ENCODE measurements around the gene PPIF.
A peak's percentile ranks its signal among the peaks of the same experiment; 100 is the strongest.

The PPIF gene

DNA sequence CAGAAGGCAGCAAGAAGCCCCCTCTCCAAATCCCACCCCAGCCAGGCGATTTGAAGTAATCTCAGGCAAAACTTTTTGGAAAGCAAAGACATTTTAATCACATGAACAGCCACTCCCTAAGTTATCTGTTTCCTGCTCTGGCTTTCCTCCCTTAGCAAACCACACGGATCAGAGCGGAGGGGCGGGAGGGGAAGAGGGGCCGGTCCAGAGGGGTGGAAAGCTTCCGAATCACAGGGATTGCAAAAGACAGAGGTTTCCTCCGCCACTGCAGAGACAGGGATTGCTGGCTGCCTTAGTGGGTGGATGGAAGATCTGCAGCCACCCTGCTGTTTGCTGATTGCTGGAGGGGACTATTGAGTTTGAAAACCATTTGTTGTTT lies 57.0 kb downstream of the PPIF start:
- Histone ChIP-seq H3K27me3 (ENCODE audit: insufficient read depth, poor library complexity, severe bottlenecking) (no peaks in the 10 kb centered on the region), H3K36me3 (ENCODE audit: low read depth) (no peaks in the 10 kb centered on the region), H3K27ac (ENCODE audit: poor library complexity, severe bottlenecking) (no peak overlapping the region), H3K4me1 (ENCODE audit: insufficient read depth, poor library complexity, severe bottlenecking) (no peaks in the 10 kb centered on the region), H3K9me3 (ENCODE audit: severe bottlenecking) (no peaks in the 10 kb centered on the region), H3K4me3 (ENCODE audit: severe bottlenecking) (no peak overlapping the region)
- no peak for ATAC-seq (ENCODE audit: low read depth)
- DNase-seq (ENCODE audit: low spot score): no peak
- TF ChIP-seq, protein P1, sequence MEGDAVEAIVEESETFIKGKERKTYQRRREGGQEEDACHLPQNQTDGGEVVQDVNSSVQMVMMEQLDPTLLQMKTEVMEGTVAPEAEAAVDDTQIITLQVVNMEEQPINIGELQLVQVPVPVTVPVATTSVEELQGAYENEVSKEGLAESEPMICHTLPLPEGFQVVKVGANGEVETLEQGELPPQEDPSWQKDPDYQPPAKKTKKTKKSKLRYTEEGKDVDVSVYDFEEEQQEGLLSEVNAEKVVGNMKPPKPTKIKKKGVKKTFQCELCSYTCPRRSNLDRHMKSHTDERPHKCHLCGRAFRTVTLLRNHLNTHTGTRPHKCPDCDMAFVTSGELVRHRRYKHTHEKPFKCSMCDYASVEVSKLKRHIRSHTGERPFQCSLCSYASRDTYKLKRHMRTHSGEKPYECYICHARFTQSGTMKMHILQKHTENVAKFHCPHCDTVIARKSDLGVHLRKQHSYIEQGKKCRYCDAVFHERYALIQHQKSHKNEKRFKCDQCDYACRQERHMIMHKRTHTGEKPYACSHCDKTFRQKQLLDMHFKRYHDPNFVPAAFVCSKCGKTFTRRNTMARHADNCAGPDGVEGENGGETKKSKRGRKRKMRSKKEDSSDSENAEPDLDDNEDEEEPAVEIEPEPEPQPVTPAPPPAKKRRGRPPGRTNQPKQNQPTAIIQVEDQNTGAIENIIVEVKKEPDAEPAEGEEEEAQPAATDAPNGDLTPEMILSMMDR (IDR thresholded peaks at IDR 0.05; ENCODE audit: poor library complexity, severe bottlenecking): no peak

DNA sequence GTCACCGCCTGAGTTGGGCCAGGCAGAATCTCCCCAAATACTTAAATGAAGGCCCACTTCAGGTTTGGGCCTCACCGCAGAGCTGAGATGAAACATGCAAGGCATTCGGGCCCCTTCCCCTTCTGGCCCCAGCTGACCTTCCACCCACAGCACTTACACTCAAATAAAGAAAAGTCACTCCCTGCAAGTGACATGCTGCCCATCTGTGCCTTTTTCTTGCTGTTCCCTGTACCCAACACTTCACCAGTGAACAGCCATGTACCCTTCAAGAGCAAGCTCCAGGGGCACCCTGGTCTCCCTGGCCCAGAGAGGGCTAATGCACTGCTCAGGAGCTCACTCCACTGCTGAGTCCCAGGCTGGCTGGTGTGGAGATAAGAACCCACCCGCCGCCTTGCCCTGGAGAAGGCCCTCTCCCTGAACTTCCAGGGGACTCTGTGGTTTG lies 57.4 kb downstream of the PPIF start:
- Histone ChIP-seq H3K4me1 (ENCODE audit: insufficient read depth, poor library complexity, severe bottlenecking) (no peaks in the 10 kb centered on the region), H3K9me3 (ENCODE audit: severe bottlenecking) (no peaks in the 10 kb centered on the region), H3K36me3 (ENCODE audit: low read depth) (no peaks in the 10 kb centered on the region), H3K27ac (ENCODE audit: poor library complexity, severe bottlenecking) (no peak overlapping the region), H3K27me3 (ENCODE audit: insufficient read depth, poor library complexity, severe bottlenecking) (no peaks in the 10 kb centered on the region), H3K4me3 (ENCODE audit: severe bottlenecking) (no peak overlapping the region)
- DNase-seq (ENCODE audit: low spot score) (peak; percentile 7), ATAC-seq (ENCODE audit: low read depth) (no peak)
- TF ChIP-seq, protein P1 (IDR thresholded peaks at IDR 0.05; ENCODE audit: poor library complexity, severe bottlenecking): no peak
